ENCODE data around the gene CAMTA1. TPM values are rescaled to one million over a fixed set of nuclear protein-coding genes. Genes with fewer than 3 reads are reported as not detected.

CAMTA1 gene
- total RNA-seq, 1 donor from 2014 or later, result 268 TPM

- H3K36me3 Mint-ChIP-seq, result no peaks in the 10 kb centered on the region
- H3K27ac Mint-ChIP-seq, result no peak overlapping the region
- H3K27me3 Mint-ChIP-seq (ENCODE audit: insufficient read depth, low read depth), result peaks cover 2% of the 10 kb centered on the region
- no peaks in the 10 kb centered on the region for H3F3A ChIP-seq (ENCODE audit: low read depth)
- H3K4me2 ChIP-seq, result no peak overlapping the region
- no peak overlapping the region for H3K27ac ChIP-seq
- H3K4me3 ChIP-seq, result no peak overlapping the region
- H2AFZ ChIP-seq (replicated peaks), result no peak overlapping the region
- H3K4me3 Mint-ChIP-seq, result no peak overlapping the region
- TF ChIP-seq CTCF (IDR thresholded peaks at IDR 0.05) (no peak), EZH2phosphoT487 (IDR thresholded peaks at IDR 0.05) (no peak), EZH2 (IDR thresholded peaks at IDR 0.05) (no peak)
- no peaks in the 10 kb centered on the region for H3K36me3 ChIP-seq
- DNase-seq (ENCODE audit: low spot score), result no peak
- H3K9ac ChIP-seq, result no peak overlapping the region
- no peaks in the 10 kb centered on the region for H3K27me3 ChIP-seq
- no peaks in the 10 kb centered on the region for H3K79me2 ChIP-seq (ENCODE audit: low read depth)
- peaks cover 19% of the 10 kb centered on the region for H3K9me3 Mint-ChIP-seq
- no peaks in the 10 kb centered on the region for H3K4me1 ChIP-seq
- H4K20me1 ChIP-seq (ENCODE audit: low read depth), result no peaks in the 10 kb centered on the region
- H3K4me1 Mint-ChIP-seq, result no peaks in the 10 kb centered on the region
- no peaks in the 10 kb centered on the region for H3K9me3 ChIP-seq (ENCODE audit: low read depth)
These were observed 494.5 kb downstream of the CAMTA1 start for GRCh38 chr1:7279769-7280168.

GRCh38 chr1:7280347-7280960 lies 495.2 kb downstream of the CAMTA1 start:
- Histone ChIP-seq H3K27me3 (no peaks in the 10 kb centered on the region), H3K36me3 (no peaks in the 10 kb centered on the region), H2AFZ (replicated peaks) (no peak overlapping the region), H4K20me1 (ENCODE audit: low read depth) (no peaks in the 10 kb centered on the region), H3K27ac (no peak overlapping the region), H3F3A (ENCODE audit: low read depth) (no peaks in the 10 kb centered on the region), H3K4me3 (no peak overlapping the region), H3K9me3 (ENCODE audit: low read depth) (no peaks in the 10 kb centered on the region), H3K79me2 (ENCODE audit: low read depth) (no peaks in the 10 kb centered on the region), H3K4me1 (no peaks in the 10 kb centered on the region), H3K9ac (no peak overlapping the region), H3K4me2 (no peak overlapping the region)
- Mint-ChIP-seq H3K27ac (no peak overlapping the region), H3K9me3 (peaks cover 19% of the 10 kb centered on the region), H3K4me1 (no peaks in the 10 kb centered on the region), H3K36me3 (no peaks in the 10 kb centered on the region), H3K4me3 (no peak overlapping the region), H3K27me3 (ENCODE audit: insufficient read depth, low read depth) (peaks cover 2% of the 10 kb centered on the region)
- DNase-seq (ENCODE audit: low spot score), result no peak
- TF ChIP-seq CTCF (IDR thresholded peaks at IDR 0.05) (no peak), EZH2phosphoT487 (IDR thresholded peaks at IDR 0.05) (no peak), EZH2 (IDR thresholded peaks at IDR 0.05) (no peak)

- no peaks in the 10 kb centered on the region for H3F3A ChIP-seq (ENCODE audit: low read depth)
- Mint-ChIP-seq H3K27ac (no peak overlapping the region), H3K27me3 (ENCODE audit: insufficient read depth, low read depth) (peaks cover 4% of the 10 kb centered on the region), H3K36me3 (no peaks in the 10 kb centered on the region), H3K9me3 (peaks cover 14% of the 10 kb centered on the region), H3K4me1 (no peaks in the 10 kb centered on the region), H3K4me3 (no peak overlapping the region)
- TF ChIP-seq CTCF (IDR thresholded peaks at IDR 0.05) (no peak), EZH2phosphoT487 (IDR thresholded peaks at IDR 0.05) (no peak), EZH2 (IDR thresholded peaks at IDR 0.05) (no peak)
- H3K79me2 ChIP-seq (ENCODE audit: low read depth), result no peaks in the 10 kb centered on the region
- no peak overlapping the region for H2AFZ ChIP-seq (replicated peaks)
- H3K27ac ChIP-seq, result no peak overlapping the region
- no peaks in the 10 kb centered on the region for H4K20me1 ChIP-seq (ENCODE audit: low read depth)
- DNase-seq (ENCODE audit: low spot score), result no peak
- H3K9ac ChIP-seq, result no peak overlapping the region
- H3K4me2 ChIP-seq, result no peak overlapping the region
- H3K27me3 ChIP-seq, result no peaks in the 10 kb centered on the region
- no peaks in the 10 kb centered on the region for H3K4me1 ChIP-seq
- no peaks in the 10 kb centered on the region for H3K9me3 ChIP-seq (ENCODE audit: low read depth)
- H3K36me3 ChIP-seq, result no peaks in the 10 kb centered on the region
- no peak overlapping the region for H3K4me3 ChIP-seq
These were observed 496.6 kb downstream of the CAMTA1 start for GRCh38 chr1:7281821-7282220.

Data from neural progenitor cell (in vitro differentiated cells).